ENCODE measurements around the gene HES4. TPM values are rescaled to one million over a fixed set of nuclear protein-coding genes. Genes with fewer than 3 reads are reported as not detected.

Gene HES4
- 23.3 and 24.8 TPM in 2 replicates for total RNA-seq

- DNase-seq (ENCODE audit: low read depth in 2 of 2): peak; percentile 94 to 98
Observed at GRCh38 chr1:999725-1000356, at the start of gene HES4. HES4 (minus strand) TSS chr1:1000097; CDS start chr1:999973, 124 bp downstream.

- no peak for DNase-seq (ENCODE audit: low read depth in 2 of 2)
Observed at GRCh38 chr1:1048765-1049164, 48.9 kb upstream of the HES4 start.

DNA sequence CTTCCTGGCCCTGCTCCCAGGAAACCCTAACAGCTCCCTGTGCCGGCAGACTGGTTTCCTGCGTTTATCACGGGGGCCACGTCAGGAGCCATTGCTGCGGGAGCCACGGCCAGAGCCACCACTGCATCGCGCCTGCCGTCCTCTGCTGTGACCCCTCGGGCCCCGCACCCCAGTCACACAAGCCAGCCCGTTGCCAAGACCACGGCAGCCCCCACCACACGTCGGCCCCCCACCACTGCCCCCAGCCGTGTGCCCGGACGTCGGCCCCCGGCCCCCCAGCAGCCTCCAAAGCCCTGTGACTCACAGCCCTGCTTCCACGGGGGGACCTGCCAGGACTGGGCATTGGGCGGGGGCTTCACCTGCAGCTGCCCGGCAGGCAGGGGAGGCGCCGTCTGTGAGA, 48.1 kb upstream of the HES4 start:
- DNase-seq (ENCODE audit: low read depth in 2 of 2): no peak

DNA sequence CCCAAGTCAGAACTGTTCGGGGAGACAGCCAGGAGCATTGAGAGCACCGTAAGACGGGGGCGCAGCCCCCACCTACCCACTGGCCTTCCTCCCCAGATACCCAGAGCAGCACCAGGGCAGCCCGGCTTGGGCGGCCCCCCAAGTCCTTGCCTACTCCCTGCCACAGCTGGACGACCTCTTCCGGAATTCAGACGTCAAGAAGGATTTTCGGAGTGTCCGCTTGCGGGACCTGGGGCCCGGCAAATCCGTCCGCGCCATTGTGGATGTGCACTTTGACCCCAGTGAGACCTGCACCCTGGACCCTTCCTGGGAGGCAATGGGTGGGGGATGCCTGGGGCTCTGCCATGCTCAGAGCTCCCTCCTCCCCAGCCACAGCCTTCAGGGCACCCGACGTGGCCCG, 47.5 kb upstream of the HES4 start:
- DNase-seq (ENCODE audit: low read depth in 2 of 2): no peak

DNA sequence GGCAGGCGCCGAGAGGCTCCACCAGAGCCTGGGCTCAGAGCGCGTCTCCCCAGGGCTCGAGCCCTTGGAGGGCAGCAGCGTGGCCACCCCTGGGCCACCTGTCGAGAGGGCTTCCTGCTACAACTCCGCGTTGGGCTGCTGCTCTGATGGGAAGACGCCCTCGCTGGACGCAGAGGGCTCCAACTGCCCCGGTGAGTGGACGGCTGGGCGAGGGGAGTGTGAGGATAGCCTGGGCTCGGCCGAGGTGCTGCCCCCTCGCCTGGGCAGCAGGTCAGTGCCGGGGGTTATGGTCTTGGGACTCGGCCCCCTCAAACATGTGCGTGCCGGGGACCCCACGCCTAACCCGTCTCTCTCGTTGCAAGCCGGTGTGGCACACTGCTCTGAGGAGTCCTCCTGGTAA, 46.9 kb upstream of the HES4 start:
- no peak for DNase-seq (ENCODE audit: low read depth in 2 of 2)

DNA sequence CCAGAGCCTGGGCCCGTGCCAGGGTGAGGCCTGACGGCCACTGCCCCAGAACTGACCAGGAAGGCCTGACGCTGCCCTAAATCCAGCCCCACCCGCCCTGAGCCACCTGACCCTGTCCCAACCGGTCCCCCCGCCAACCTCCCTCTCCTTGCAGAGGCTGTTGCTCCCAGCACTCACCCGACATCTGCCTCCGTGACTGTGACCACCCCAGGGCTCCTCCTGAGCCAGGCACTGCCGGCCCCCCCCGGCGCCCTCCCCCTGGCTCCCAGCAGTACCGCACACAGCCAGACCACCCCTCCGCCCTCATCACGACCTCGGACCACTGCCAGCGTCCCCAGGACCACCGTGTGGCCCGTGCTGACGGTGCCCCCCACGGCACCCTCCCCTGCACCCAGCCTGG, 46.3 kb upstream of the HES4 start:
- no peak for DNase-seq (ENCODE audit: low read depth in 2 of 2)

GRCh38 chr1:1045129-1045528, 45.2 kb upstream of the HES4 start:
- DNase-seq (ENCODE audit: low read depth in 2 of 2): no peak

- no peak for DNase-seq (ENCODE audit: low read depth in 2 of 2)
Observed at GRCh38 chr1:1044455-1045078, 44.7 kb upstream of the HES4 start.

GRCh38 chr1:1043921-1044320, 44.0 kb upstream of the HES4 start:
- DNase-seq (ENCODE audit: low read depth in 2 of 2): no peak

DNA sequence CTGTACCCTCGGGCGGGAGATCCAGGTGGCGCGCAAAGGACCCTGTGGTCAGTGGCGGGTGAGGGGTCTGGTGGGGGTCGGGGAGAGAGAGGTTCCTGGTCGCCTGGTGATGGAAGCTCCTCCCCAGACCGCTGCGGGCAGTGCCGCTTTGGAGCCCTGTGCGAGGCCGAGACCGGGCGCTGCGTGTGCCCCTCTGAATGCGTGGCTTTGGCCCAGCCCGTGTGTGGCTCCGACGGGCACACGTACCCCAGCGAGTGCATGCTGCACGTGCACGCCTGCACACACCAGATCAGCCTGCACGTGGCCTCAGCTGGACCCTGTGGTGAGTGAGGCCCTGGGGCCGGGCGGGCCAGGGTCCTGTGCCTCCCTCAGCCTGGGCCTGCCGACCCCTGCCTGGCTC, 43.5 kb upstream of the HES4 start:
- no peak for DNase-seq (ENCODE audit: low read depth in 2 of 2)

GRCh38 chr1:1042835-1043234, 42.9 kb upstream of the HES4 start:
- no peak for DNase-seq (ENCODE audit: low read depth in 2 of 2)

DNA sequence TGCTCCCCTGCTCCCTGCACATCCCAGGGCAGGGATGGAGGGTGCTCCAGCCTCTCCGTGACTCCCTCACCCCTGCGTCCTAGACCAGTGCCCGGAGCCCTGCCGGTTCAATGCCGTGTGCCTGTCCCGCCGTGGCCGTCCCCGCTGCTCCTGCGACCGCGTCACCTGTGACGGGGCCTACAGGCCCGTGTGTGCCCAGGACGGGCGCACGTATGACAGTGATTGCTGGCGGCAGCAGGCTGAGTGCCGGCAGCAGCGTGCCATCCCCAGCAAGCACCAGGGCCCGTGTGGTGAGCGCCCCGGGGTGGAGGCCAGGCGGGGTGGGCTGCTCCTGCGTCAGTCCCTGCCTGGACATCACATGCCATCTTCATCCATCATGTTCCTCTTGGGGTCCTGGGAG, 42.0 kb upstream of the HES4 start:
- DNase-seq (ENCODE audit: low read depth in 2 of 2): no peak

DNA sequence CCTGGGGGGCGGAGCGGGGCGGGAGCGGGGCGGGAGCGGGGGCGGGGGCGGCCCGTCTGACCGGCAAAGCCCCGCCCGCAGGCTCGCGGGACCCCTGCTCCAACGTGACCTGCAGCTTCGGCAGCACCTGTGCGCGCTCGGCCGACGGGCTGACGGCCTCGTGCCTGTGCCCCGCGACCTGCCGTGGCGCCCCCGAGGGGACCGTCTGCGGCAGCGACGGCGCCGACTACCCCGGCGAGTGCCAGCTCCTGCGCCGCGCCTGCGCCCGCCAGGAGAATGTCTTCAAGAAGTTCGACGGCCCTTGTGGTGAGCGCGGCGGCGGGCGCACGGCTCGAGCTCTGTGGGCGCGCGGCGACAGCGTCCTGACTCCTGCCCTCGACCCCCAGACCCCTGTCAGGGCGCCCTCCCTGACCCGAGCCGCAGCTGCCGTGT, 41.2 kb upstream of the HES4 start:
- no peak for DNase-seq (ENCODE audit: low read depth in 2 of 2)

DNA sequence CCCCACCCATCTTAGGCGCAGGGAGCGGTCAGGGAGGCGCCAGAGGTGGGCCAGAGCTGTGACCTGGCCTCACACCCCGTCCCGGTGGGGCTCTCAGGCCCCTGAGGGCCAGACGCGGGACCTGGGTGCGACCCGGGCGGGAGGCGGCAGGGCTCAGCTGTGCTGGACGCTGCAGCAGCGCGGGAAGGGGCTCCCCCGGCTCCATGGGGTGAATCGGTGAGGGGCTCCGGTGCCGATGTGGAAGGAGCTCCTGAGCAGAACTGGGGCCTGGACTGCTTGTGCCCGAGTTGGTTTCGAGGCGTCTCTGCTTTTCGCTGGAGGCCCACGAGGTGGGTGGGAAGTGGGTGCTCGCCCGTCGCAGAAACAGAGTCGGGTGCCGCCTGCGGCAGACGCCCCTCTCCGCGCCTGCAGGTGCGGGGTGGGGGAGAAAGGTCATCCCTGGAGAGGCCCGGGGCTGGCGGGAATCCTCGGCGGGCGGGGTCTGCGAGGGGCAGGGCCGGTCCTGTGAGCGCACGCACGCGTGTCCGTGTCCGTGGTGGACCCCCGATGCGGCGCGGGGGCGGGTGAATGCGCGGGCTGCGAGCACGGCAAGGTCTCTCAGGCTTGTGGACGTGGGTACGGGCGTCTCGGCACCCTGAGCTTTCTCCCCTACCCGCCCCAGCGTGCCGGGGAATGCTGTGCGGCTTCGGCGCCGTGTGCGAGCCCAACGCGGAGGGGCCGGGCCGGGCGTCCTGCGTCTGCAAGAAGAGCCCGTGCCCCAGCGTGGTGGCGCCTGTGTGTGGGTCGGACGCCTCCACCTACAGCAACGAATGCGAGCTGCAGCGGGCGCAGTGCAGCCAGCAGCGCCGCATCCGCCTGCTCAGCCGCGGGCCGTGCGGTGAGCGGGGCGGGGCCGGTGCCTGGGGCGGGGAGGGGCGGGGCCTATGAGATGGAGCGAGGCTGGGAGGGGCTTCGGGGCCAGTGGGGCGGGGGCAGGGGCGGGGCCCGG, 40.4 kb upstream of the HES4 start:
- peak; percentile 90 to 94 for DNase-seq (ENCODE audit: low read depth in 2 of 2)

DNA sequence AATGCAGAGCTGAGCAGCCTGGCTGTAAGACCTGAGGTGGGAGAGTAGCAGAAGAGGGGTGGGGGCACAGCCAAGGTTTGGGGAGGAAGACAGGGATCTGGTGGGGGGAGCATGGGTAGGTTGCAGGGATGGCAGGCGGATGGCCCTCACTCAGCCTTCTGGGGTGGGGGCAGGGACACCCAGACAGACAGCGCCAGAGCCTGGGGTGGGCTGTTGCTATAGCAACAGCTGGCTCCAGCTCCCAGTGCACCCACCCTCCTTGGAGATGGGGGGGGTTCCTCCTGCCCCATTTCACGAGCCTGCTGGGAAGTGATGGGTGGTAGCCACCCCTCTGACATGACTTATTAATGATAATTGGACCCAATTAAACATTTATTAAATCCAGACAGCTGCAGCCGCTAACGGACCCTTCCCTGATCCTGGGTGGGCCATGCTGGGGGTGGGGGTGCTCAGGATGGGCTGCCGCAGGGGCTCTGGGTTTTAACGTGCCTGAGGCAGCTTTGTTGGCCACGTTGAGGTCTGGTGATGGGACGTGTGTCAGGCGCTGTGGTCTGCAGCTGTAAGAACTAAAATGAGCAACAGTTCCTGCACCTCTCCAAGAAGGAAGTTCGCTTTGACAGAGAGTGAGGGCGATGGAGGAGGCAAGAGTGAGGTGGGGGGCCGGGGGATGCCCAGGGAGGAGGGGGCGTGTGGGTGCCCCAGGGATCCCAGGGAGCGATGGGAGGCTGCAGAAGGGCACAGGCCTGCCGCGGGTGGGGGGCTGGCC, 39.4 kb upstream of the HES4 start:
- no peak for DNase-seq (ENCODE audit: low read depth in 2 of 2)

GRCh38 chr1:1038694-1039093, 38.8 kb upstream of the HES4 start:
- DNase-seq (ENCODE audit: low read depth in 2 of 2): no peak

GRCh38 chr1:1037366-1038327, 37.8 kb upstream of the HES4 start:
- no peak for DNase-seq (ENCODE audit: low read depth in 2 of 2)

DNA sequence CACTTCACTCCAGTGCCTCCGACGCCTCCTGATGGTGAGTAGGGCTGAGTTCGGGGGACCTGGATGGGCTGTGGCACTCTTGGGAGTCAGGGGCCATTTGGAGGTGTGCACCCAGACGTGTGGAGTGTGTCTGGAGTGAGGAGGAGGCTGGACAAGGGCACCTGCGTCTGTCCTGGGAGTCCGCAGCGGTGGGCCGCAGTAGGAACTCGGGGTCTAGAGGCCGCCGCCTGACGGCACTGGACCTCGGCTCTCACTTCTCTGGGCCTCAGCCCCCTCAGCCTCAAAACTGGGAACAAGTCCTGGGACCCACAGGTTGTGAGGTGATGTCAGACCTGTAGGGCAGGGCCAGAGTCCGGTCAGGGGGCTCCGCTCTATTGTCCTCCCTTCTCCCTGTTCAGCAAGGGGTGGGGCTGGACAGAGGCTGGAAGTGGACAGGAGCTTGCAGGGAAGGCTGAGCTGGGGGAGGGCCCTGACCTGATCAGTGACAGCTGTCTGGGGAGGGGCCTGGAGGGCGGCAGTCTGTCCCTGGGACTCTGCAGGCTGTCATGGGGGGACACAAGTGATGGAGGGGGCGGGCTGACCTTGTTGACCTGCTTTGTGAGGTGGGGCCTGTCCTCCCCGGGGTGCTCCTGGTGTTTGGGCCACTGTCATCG, 35.5 kb upstream of the HES4 start:
- no peak for DNase-seq (ENCODE audit: low read depth in 2 of 2)

DNA sequence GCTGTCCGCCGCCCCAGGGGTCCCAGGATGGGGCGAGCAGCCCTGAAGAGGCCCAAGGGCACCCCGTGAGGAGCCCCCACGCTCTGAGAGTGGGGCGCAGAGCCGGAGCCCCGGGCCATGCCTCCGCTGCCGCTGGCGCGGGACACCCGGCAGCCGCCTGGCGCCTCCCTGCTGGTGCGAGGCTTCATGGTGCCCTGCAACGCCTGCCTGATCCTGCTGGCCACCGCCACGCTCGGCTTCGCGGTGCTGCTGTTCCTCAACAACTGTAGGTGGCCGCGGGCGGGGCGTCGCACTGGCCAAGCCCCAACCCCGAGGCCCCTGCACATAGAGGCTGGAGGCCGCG, 34.5 kb upstream of the HES4 start:
- no peak for DNase-seq (ENCODE audit: low read depth in 2 of 2)
